HFFc6 (cell line): ENCODE results near the gene ZSCAN10. TPM values are rescaled to one million over a fixed set of nuclear protein-coding genes. Genes with fewer than 3 reads are reported as not detected.

ENCODE experiments used
- DNase-seq: peaks from one replicate; pipeline ENCODE4 v3.0.0-alpha.2; 2018
- H3K27ac Mint-ChIP-seq: 2 replicates; pipeline ENCODE4 v1.8.0; 2020; ENCODE audit warnings: mild to moderate bottlenecking, mixed read lengths
- H3K27me3 Mint-ChIP-seq: 2 replicates; pipeline ENCODE4 v1.8.0; 2021; ENCODE audit warnings: mild to moderate bottlenecking, moderate library complexity, mixed read lengths; ENCODE audit not compliant: insufficient read depth
- H3K36me3 Mint-ChIP-seq: 2 replicates; pipeline ENCODE4 v1.8.0; 2021; ENCODE audit warnings: low read depth, mixed read lengths
- H3K4me1 Mint-ChIP-seq: 2 replicates; pipeline ENCODE4 v1.8.0; 2020; ENCODE audit warnings: low read depth, mixed read lengths
- H3K4me3 Mint-ChIP-seq: 2 replicates; pipeline ENCODE4 v1.8.0; 2020; ENCODE audit warnings: mild to moderate bottlenecking, moderate library complexity, mixed read lengths
- H3K9me3 Mint-ChIP-seq: 2 replicates; pipeline ENCODE4 v1.8.0; 2020; ENCODE audit warnings: mild to moderate bottlenecking, mixed read lengths
- total RNA-seq, 6 experiments: library from RNA; stranded (reverse); fragmentation: NEBNext Ultra II Directional; extraction: Animal tissue kit (Norgen Biotek cat#: 25700); gene quantifications; 2 replicates in 1 of 6; 3 replicates in 5 of 6; pipeline ENCODE4 v1.2.3, GENCODE V29; 2021
- TF ChIP-seq, protein P1 (sequence below): fragments of 200-600 bp; sonication (generic); IDR thresholded peaks from 2 replicates; pipeline ENCODE4 v1.5.0; 2021; ENCODE audit warnings: antibody characterized with exemption, mild to moderate bottlenecking

Gene ZSCAN10
- total RNA-seq, 6 experiments from 2014 or later = not detected

DNA sequence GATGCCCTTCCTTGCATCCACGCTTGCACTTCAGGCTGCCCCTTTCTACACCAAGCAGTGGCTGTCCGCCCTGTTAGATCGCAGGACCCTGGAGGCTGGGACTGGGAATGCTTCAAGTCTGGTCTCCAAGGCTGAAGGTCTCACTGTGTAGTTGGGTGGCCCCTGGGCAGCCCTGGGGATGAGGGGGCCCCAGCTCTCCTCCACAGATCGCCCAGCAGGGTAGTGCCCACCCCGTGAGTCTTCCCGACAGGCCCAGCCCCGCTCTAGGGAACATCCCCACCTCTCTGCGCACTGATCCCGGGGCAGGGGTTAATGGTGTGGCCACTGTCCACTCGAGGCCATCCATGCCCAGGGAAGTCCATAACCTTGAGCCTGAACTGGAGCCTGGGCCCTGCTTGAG, 46.1 kb upstream of the ZSCAN10 start:
- Mint-ChIP-seq H3K27ac (no peak overlapping the region), H3K9me3 (no peaks in the 10 kb centered on the region)
- no peak for DNase-seq

DNA sequence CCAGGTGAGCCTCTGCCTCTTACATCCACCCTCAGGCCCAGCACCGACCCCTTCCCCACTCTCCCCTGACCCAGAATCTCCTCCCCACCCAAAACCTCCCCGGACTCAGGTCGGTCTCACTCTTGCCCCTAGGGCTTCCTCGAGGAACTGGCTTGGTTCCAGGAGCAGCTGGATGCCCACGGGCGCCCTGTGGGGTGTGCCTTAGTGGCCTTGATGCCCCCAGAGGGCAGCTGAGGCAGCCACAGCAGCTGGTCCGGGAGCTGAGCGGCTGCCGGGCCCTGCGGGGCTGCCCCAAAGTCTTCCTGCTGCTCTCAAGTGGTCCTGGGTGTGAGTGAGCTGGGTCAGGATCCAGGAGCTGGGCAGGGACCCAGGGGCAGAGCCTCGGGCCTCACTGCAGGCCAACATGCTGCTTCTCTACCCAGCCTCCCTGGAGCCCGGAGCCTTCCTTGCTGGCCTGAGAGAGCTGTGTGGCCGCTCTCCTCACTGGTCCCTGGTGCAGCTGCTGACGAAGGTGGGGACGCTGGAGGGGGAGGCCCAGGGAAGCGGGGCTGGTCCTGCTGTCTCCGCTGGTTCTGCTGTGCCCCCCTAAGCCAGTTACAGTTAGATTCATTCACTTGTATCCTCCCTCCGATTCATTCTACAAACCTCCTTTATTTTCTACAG, 45.4 kb upstream of the ZSCAN10 start:
- H3K4me3 Mint-ChIP-seq = no peak overlapping the region
- TF ChIP-seq, protein P1, sequence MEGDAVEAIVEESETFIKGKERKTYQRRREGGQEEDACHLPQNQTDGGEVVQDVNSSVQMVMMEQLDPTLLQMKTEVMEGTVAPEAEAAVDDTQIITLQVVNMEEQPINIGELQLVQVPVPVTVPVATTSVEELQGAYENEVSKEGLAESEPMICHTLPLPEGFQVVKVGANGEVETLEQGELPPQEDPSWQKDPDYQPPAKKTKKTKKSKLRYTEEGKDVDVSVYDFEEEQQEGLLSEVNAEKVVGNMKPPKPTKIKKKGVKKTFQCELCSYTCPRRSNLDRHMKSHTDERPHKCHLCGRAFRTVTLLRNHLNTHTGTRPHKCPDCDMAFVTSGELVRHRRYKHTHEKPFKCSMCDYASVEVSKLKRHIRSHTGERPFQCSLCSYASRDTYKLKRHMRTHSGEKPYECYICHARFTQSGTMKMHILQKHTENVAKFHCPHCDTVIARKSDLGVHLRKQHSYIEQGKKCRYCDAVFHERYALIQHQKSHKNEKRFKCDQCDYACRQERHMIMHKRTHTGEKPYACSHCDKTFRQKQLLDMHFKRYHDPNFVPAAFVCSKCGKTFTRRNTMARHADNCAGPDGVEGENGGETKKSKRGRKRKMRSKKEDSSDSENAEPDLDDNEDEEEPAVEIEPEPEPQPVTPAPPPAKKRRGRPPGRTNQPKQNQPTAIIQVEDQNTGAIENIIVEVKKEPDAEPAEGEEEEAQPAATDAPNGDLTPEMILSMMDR = no peak

More for the DNA sequence above, 46.1 kb upstream of the ZSCAN10 start:
- Mint-ChIP-seq H3K4me1 (no peaks in the 10 kb centered on the region), H3K27me3 (no peaks in the 10 kb centered on the region; the same call in none of the 2 replicates), H3K36me3 (peaks cover 7% of the 10 kb centered on the region), H3K4me3 (no peak overlapping the region)
- TF ChIP-seq, protein P1 = no peak

DNA sequence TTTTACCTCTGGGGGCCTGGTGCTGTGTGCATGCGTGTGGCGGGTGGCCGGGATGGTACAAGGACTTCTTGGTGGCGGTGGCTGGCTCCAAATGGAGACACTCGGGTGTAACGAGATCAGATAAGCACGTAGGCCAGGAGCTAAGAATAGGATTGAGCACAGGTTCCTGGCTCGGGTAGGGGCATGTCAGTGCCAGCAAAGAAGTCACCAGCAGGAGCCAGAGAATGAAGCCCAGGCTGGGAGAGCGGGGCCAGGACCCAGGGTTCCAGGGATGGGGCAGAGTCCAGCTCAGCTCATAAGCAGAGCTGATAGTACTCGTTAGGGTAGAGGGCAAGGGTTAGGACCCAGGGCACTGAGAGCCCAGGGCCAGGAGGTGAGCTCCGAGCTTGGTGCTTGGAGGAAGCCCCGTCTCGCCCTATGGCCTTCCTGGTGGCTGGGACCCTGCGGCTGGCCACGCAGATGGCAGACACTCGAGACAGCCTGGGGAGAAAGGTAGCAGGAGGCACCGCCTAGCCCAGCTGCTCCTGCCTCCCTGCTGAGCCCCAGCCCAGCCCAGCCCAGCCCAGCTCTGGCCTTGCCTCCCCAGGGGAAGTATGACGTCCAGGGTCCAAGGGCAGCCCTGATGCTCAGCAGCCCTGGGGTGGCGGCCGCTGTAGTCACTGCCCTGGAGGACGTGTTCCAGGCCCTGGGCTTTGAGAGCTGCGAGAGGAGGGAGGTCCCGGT, 44.7 kb upstream of the ZSCAN10 start:
- no peak overlapping the region for H3K4me3 Mint-ChIP-seq

More for the DNA sequence above, 45.4 kb upstream of the ZSCAN10 start:
- Mint-ChIP-seq H3K4me1 (peaks cover 4% of the 10 kb centered on the region; the same call in 1 of the 2 replicates), H3K9me3 (no peaks in the 10 kb centered on the region), H3K36me3 (peaks cover 7% of the 10 kb centered on the region), H3K27me3 (no peaks in the 10 kb centered on the region; the same call in none of the 2 replicates), H3K27ac (no peak overlapping the region)
- DNase-seq = no peak

DNA sequence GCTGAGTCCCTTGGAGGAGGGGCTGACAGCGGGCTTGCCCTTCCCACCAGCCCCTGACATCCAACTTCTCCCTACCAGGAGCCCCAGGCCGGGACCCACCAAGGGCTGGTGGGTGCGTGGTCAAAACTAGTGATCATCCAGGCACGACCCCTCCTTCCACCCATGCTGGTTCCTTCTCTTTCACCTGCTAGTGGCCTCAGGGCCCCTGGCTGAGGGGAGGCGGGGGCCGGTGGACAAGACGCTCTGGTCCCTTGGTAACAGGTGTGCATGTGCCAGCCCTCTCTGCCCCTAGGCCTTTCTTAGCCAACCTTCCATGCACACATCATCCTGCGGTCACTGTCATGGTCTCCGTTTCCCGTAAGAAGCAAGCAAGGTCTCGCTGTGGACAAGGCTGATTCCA, 44.1 kb upstream of the ZSCAN10 start:
- Mint-ChIP-seq H3K27me3 (no peaks in the 10 kb centered on the region; the same call in none of the 2 replicates), H3K4me3 (no peak overlapping the region), H3K36me3 (peaks cover 7% of the 10 kb centered on the region), H3K9me3 (no peaks in the 10 kb centered on the region), H3K4me1 (peaks cover 10% of the 10 kb centered on the region; the same call in 1 of the 2 replicates), H3K27ac (no peak overlapping the region)
- TF ChIP-seq, protein P1 = no peak
- no peak for DNase-seq

More for the DNA sequence above, 44.7 kb upstream of the ZSCAN10 start:
- DNase-seq = no peak
- Mint-ChIP-seq H3K9me3 (no peaks in the 10 kb centered on the region), H3K4me1 (peaks cover 10% of the 10 kb centered on the region; the same call in 1 of the 2 replicates), H3K27ac (no peak overlapping the region), H3K27me3 (no peaks in the 10 kb centered on the region; the same call in none of the 2 replicates), H3K36me3 (peaks cover 7% of the 10 kb centered on the region)
- TF ChIP-seq, protein P1 = no peak

DNA sequence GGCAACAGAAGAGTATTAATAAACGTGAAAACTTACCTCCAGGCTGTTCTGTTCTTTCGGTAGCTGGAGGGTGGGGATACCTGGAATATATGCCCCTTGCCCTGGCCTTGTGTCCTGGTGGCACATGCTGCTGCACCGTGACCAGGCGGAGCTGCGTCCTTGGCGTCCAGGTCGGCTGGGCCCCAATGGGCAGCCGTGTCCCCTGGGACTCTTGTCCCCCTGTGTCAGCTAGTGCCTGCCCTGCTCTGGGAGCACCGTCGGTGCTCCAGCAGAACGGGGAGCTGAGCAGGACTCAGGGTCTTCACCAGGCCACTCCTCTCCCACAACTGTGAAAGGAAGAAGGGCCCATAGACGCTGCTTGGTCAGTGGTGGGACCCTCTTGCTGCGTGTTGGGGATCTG, 43.7 kb upstream of the ZSCAN10 start:
- Mint-ChIP-seq H3K36me3 (peaks cover 7% of the 10 kb centered on the region), H3K4me3 (no peak overlapping the region), H3K27me3 (no peaks in the 10 kb centered on the region; the same call in none of the 2 replicates), H3K9me3 (no peaks in the 10 kb centered on the region), H3K27ac (no peak overlapping the region), H3K4me1 (peaks cover 10% of the 10 kb centered on the region; the same call in 1 of the 2 replicates)
- DNase-seq = no peak
- TF ChIP-seq, protein P1 = no peak
